Measurements from ENCODE around the gene CASP2.
"Not testable (repeated sequence)": the region's sequence is repeated elsewhere in the genome, so short reads cannot be mapped to it uniquely, and the experiment has no call there.

Gene CASP2

DNA sequence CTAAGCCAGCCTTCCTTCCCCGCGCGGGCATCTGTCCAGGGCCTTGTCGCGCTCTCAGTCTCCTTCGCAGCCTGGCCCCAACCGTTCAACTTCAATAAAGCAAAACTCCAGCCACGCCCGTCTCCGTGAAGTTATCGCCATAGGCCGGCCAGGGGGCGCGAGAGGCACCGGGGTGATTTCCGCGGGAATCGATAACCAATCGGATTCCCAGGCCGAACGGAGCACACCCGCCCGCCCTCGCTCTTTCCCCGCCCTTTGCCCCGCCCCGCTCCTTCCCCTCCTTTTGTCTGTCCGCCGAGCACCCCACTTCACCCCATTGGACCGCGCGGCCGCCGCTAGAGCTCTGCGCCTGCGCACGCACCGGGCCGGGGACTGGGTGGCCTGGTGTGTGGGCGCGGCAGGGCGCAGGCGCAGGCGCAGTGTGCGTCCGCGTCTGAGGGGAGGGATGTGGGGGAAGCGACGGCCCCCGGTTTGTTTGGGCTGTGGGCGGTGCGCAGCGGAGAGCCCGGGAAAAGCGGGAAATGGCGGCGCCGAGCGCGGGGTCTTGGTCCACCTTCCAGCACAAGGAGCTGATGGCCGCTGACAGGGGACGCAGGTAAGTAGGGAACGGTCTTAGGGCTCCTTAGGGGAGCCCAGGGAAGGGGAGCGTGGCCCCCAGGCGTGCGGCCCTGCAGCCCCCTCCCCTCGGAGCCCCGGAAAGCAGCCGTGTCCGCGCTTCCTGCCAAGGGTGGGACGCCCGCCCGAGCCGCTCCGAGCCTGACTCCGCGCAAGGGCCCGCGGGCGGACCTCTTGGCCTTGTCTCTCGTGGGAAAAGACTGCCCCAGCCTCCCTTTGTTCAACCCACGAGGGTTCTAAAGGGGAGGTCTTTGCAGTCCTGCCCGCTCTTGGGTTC, at the start of gene CASP2:
Gene CASP2 (plus strand): TSS at position 417 of the 892 bp plus-strand sequence. CDS start 105 bp downstream, at position 522.
- DNase-seq (ENCODE audit: low spot score), result peak; percentile 98

DNA sequence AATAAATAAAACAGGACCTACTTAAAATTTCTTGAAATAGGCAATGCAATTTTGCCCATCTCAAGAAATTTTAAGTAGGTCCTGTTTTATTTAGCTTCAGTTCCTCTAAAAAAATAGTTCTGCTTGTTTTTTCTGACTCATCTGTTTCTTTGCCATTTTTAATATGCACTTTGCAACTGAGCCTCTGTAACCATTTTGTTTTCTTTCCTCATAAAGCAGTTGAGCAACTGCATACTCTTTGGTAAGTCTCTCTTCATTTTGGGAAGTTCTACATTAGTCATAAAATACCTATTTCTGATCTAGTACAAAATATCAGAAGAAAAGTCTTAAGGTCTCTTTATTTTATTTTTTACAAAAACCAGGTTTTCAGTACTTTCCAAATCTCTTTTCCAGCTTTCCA, 48.3 kb upstream of the CASP2 start:
- no peak for DNase-seq (ENCODE audit: low spot score)

DNA sequence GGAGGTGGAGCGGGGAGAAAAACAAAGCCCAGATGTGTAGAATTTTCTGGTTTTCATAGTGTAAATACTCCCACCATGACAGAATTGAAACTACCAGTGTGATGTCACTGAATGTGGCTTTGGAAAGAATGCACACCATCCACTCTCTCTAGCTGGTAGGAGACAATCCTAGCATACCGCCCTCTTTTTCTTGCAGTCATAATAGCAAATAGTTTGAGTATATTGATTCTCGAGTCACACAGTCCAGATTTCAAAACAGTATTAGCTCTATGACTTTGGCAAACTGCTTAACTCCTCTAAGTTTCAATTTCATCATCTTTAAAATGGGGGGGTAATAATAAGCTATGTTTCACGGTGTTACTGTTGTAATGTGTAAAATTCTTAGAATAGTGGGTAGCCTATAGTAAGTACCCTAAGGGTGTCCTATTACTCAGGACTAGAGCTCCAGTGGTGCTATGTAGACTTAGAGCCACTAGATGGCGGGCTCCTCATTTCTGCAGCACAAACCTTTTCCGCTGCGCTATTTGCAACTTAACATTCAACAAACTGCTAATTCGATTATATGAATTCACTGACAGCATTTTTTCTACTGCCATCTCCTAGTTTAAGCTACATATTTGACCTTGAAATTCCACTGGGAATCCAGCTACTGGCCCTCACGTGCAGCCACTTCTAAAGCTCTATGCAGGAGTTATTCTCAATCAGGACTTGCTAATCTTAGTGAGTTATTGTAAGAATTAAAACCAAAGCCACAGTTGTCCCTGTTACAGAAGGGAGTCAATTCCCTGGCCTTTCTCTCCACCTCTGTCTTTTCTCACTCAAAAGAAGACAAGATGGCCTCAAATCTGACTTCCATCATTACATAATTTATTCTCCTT, 47.6 kb upstream of the CASP2 start:
- no peak for DNase-seq (ENCODE audit: low spot score)

DNA sequence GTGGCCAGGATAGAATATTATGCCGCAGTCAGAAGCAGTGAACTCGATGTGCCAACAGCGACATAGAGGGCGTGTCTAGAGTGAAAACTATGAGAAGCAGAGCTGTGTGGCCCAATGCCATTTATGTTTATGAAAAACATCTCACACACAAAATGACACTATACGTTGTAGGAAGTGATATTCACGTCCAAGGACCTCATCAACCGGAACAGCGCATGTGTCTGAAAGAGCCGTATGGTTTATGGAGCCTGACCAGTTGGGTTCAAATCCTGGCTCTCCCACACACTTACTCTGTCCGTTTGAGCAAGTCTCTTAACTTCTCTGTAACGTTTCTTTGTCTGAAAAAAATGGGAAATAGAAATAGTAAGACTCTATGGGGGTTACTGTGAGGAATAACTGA, 45.8 kb upstream of the CASP2 start:
- no peak for DNase-seq (ENCODE audit: low spot score)

DNA sequence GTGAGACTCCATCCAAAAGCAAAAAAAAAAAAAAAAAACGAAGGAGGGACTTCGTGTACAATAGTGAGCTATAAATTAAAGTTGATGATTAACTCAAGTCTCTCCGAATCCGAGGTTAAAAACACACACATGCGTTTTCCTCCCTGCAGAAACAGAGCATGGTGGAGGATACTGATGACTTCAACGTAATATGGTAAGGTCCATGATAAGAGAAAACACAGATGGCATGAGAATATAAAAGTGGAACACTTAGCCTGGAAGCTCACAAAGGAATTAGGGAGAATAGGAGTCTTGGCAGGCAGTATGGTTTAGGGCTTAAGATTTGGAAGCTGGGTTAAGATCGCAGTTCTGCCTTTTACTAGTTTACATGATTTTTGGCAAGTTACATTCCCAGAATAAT, 45.0 kb upstream of the CASP2 start:
- DNase-seq (ENCODE audit: low spot score), result no peak

DNA sequence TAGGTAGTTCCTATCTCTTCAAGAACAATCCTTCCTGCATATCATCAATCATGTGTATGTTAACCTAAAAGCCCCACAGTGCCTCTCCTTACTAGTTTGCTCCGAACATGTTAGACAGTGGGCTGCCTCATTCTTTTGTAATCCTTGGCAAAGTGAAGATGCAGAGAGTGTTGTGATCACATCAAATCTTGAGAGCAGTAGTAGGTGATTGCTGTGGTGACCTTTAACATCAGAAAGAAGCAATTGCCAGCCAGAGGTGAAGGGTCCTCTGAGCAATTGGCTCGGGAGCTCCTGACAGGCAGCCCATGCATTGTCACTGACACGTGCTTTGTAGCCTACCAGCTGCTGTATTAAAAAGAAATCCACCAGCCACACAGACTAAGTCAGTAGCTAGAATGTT, 44.5 kb upstream of the CASP2 start:
- DNase-seq (ENCODE audit: low spot score), result no peak

DNA sequence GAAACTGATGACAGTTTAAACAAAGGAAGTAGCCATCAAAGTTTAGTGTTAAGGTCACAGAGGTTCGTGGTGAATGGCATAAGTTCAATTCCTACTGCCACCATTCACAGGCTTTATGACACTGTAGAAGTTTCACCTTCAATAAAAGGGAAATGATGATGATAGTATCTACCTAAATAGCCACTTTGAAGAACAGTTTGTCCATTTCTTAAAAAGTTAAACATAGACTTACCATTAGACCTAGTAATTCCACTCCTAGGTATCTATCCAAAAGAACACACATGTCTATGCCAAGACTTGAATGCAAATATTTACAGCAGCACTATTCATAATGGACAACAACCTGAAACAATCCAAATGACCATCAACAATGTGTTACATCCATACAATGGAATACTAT, 43.8 kb upstream of the CASP2 start:
- DNase-seq (ENCODE audit: low spot score), result no peak

DNA sequence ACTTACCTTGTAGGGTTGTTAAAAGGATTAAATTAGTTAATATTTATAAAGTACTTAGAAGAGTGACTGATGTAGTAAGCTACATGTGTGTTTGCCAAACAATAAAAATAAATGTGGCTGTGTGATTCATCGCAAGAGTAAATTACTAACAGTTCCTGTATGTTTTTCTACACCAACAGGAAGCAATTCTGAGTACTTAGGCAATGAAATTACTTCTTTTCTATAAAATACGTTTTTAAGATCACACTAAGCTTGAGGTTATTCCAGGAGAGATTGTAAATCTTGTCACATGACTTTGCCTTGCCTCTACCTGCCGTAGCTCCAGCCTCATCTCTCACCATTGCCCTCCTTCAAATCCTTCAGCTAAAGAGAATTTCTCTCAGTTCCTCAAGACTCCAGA, 43.0 kb upstream of the CASP2 start:
- DNase-seq (ENCODE audit: low spot score), result no peak

DNA sequence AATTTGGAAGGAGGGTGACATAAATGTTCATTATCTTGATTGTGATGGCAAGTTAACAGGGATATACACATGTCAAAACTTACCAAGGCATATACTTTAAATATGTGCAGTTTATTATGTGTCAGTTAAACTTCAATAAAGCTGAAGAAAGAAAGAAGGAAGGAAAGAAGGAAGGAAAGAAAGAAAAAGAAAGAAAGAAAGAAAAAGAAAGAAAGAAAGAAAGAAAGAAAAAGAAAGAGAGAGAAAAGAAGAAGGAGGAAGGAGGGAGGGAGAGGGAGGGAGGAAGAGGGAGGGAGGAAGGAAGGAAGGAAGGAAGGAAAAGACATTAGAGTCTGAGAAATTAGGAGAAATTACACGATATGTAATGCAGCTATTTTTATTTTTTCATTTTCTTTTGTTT, 40.8 kb upstream of the CASP2 start:
- no peak for DNase-seq (ENCODE audit: low spot score)

DNA sequence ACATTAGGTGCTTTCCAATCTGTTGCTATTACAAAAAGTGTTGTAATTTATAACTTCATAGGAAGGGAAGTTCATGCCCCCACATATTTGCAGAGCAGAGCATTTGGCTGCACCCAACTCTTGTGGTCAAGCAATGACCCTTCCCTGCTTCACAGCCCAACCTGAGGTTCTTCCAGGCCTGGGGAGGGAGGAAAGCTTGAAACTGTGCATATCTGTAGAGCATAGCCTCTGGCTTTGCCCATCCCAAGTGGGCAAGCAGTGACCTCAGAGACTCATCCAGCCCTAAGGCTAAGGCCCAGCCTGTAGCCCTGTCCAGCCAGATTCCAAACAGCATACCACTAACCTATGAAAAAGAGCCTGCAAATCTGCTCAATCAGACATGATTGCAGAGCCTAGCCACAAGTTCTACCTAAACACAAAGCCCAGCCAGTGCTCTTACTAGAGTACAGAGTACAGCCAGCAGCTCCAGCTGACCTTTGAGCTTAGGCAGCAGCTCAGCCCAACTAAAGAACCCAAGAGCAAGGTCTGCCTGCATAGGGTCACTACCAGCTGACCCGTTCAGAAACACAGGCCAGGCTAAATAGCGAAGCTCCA, 39.3 kb upstream of the CASP2 start:
- no peak for DNase-seq (ENCODE audit: low spot score)

DNA sequence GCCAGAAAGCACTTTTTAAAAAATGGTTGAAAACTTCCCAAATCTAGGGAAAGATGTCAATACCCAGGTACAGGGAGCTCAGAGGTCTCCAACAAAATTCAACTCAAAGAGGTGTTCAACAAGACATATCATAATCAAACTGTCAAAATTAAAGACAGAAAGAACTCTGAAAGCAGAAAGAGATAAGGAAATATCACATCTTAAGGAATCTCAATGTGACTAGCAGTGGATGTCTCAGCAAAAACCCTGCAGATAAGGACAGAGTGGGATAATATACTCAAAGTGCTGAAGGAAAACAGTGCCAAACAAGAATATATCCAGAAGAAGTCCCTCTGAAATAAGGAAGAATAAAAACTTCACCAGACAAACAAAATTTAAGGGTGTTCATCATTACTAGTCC, 38.0 kb upstream of the CASP2 start:
- no peak for DNase-seq (ENCODE audit: low spot score)

DNA sequence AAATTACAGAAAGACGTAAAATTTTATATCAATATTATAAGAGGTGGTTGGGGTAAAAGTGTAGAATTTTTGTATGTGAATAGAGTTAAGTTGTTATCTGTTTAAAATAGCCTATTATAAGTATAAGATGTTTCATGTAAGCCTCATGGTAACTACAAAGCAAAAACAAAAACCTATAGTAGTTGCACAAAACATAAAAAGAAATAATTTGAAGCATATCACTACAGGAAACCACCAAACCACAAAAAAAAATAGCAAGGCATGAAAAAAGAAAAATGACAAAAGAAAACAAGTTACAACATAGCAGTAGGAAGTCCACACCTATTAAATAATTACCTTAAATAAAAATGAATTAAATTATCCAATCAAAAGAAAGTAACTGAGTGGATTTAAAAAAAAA, 37.3 kb upstream of the CASP2 start:
- no peak for DNase-seq (ENCODE audit: low spot score)

DNA sequence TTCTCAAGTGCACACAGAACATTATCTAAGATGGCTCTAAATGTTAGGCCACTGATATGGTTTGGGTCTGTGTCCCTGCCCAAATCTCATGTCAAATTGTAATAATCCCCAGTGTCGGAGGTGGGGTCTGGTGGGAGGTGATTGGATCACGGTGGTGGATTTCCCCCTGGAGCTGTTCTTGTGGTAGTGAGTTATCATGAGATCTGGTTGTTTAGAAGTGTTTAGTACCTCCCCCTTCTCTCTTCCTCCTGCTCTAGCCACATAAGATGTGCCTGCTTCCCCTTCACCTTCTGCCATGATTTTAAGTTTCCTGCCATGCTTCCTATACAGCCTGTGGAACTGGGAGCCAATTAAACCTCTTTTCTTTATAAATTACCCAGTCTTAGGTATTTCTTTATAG, 36.1 kb upstream of the CASP2 start:
- DNase-seq (ENCODE audit: low spot score), result no peak

DNA sequence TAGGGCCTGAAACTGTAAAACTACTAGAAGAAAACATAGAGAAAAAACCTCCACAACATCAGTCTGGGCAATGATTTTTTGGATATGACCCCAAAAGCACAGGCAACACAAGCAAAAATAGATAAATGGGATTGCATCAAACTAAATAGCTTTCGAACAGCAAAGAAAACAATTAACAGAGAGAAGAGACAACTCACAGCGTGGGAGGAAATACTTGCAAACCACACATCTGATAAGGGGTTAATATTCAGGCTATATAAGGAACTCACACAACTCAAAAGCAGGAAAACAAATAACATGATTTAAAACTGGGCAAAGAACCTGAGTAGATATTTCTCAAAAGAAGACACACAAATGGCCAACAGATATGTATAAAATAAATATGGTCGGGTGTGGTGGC, 32.6 kb upstream of the CASP2 start:
- DNase-seq (ENCODE audit: low spot score), result no peak

DNA sequence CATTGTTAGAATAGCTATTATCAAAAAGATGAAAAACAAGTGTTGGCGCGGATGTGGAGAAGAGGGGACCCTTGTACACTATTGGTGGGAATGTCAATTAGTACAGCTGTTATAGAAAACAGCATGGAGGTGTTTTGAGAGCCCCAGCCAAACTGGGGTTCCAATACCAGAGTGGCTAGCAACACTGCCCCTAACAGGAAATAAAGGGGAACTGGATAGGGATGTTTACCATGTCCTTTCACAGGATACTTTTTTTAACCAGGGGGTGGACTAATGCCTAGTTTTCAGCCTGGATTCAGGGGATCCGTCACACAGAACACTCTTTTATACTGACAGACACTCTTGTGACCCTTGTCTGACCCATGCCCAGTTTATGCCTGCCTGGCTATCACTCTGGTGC, 31.8 kb upstream of the CASP2 start:
- no peak for DNase-seq (ENCODE audit: low spot score)

DNA sequence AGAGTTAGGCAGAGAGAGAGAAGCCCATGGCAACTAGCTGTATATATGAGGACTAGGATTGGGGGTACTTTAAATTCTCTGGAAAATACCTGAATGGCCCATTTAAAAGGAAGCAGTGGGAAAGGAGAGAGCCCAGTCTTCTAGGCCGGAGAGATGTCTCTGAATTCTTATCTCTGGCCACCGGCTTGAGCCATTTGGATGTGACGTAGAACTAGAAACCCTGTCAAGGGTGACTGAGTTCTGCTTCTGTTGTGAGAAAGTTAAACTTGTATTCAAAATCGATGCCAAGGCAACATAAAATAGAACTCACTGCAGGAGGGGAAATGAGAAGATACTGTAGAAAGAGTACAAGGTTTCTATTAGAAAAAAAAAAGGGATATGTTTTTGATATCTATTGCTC, 31.2 kb upstream of the CASP2 start:
- no peak for DNase-seq (ENCODE audit: low spot score)

DNA sequence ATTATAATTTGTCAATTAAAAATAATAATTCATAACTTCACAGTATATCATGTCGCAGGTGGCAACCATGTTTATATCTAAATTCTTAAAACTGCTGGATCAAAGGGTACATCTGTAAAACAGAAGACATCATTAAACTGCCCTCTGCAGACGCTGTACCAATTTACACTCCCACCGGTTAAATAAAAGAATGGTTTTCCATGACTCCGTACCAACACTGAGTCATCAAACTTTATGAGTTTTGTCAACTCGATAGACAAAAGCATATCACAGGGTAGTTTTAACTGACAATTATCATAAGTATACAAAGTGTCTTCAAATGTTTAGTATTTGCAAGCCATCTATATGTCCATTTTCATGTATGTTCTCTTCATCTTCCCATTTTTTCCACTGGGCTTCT, 30.6 kb upstream of the CASP2 start:
- no peak for DNase-seq (ENCODE audit: low spot score)

DNA sequence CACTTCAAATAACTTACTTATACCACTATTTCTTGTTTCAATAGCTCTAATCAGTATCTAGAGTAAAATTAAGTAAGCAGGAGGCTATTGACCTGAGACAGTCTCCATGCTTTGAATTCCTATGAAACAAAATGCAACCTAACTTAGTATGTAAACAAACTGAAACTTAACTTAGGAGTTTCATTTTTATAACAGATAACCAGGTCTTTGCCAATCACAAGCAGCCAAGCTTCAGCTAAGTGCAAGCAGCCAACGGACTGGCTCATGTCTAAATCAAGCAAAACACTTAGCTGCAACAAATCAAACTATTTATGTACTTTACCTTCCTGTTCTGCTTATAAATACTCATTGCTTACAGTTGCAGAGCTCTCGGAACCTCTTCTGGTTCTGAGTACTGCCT, 29.3 kb upstream of the CASP2 start:
- DNase-seq (ENCODE audit: low spot score), result no peak

DNA sequence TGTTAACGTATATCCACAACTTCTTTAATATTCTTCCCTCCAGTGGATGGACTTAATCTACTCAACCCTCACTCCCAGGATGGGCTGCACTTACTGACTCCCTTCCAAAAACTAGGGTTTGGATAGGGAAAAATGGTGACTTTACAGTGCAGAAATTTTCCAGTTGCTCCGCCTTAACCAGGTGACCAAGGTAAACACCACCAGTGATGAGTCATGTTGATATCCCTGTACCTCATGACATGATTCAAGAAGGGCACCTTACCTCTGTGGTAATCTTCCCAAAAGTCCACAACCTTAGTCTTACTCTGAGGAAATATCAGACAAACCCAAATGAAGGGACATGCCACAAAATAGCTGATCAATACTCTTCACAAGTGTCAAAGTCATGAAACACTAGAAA, 28.4 kb upstream of the CASP2 start:
- no peak for DNase-seq (ENCODE audit: low spot score)

DNA sequence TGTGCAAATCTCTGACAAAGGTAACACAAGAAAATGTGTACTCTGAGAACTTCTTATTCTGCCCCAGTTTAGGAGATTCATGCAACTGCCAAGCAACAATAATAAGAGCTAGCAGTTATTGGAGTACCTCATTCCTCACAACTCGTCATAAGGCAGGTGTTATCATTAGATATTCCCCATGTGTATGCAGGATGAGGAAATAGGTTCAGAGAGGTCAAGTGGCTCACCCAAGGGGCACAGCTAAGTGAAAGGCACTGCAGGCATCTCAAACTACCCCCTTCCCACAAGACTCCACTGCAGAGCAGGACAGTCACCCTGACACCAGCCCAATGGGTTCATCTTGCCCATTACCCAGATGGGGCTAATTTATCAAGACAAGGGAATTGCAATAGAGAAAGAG, 26.2 kb upstream of the CASP2 start:
- DNase-seq (ENCODE audit: low spot score), result no peak

DNA sequence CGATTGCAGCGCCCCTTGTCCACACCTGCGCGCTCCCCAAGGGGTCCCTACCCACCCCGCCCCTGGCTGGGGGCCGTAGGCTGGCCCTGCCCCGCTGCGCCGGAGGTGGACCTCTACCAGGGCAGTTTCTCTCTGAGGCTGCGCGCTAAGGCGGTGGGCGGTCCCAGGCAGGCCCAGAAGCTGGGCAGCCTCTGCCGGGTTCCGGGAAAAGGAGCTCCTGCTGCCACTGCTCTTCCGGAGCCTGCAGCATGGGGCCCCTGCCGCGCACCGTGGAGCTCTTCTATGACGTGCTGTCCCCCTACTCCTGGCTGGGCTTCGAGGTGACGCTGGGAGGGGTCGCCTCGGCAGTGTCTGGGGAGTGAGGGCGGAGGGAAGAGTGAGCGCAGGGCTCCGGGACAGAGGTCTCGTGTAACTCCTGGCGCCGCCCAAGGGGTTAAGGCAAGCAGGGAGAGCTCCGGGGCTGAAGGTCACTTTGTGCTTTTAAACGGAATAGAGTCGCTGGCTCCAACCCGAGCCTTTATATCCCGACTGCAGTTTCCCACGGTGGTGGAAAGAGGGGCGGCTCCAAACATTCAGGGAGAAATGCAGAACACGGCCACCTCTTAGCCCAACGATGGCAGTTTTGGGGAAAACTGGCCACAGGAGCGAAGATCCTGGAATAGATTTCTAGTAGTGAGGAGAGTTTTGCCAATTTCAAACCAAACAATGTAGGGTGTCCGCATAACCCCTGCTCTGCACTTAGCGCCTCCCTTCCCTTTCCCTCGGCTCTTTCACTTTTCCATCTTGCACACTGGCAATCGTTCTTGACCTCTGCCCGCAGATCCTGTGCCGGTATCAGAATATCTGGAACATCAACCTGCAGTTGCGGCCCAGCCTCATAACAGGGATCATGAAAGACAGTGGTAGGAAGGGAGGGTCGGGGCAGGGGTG, 24.6 kb upstream of the CASP2 start, which contains the start of gene GSTK1:
Gene GSTK1 (plus strand): TSS at position 176 of the 930 bp plus-strand sequence. CDS start 73 bp downstream, at position 249.
- DNase-seq (ENCODE audit: low spot score), result peak; percentile 85

DNA sequence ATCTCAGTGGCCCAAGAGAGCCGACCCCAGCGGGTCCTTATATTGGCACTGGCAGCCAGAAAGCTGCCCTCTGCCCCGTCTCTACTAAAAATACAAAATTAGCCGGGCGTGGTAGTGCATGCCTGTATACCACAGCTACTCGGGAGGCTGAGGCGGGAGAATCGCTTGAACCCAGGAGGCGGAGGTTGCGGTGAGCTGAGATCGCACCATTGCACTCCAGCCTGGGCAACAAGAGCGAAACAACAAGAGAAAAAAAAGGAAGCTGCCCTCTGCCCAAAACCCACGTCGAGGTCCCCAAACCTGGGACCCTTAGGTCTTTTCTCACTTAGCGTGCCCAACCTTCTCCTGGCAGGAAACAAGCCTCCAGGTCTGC, 24.0 kb upstream of the CASP2 start:
- not testable (repeated sequence) for DNase-seq (ENCODE audit: low spot score)

Data from ecto neural progenitor cell (in vitro differentiated cells).